ENCODE data around the gene ZNF385B. TPM values are rescaled to one million over a fixed set of nuclear protein-coding genes. Genes with fewer than 3 reads are reported as not detected.

The ZNF385B gene
- total and polyA plus RNA-seq, 9 of the 15 experiments (the other 6 are each of a cell fraction or from before 2014, with no cell fraction given): 0.50 TPM; not detected in 8

GRCh38 chr2:179787601-179788000, 73.8 kb downstream of the ZNF385B start:
- no peaks in the 10 kb centered on the region for H3K36me3 ChIP-seq (ENCODE audit: control insufficient read depth, insufficient read depth, low read length)
- POLR2A ChIA-PET: interaction anchor here (0.9 kb wide), 1 partner anchor 9 kb away, joined by 3 read pairs; no protein-coding TSS in a partner anchor
- TF ChIP-seq ESRRA (IDR thresholded peaks at IDR 0.05; ENCODE audit: borderline replicate concordance, low read depth): no peak
- no peak for TF ChIP-seq FOXK2 (conservative IDR thresholded peaks at IDR 0.05 in 1 of 2, IDR thresholded peaks at IDR 0.05 in 1 of 2; ENCODE audit: low read depth in 2 of 2)
- no peak for TF ChIP-seq BRF2 (IDR thresholded peaks at IDR 0.05; ENCODE audit: borderline replicate concordance, insufficient read depth, insufficient read length)
- TF ChIP-seq MEF2A (IDR thresholded peaks at IDR 0.05; ENCODE audit: control insufficient read depth, low read depth, low read length): peak; percentile 88
- TF ChIP-seq ZNF644 (tag; IDR thresholded peaks at IDR 0.05; ENCODE audit: low read depth): no peak
- TF ChIP-seq ILK (tag; IDR thresholded peaks at IDR 0.05; ENCODE audit: borderline replicate concordance, low read depth): no peak
- TF ChIP-seq TAF7 (tag; IDR thresholded peaks at IDR 0.05): no peak
- TF ChIP-seq ARID3A (IDR thresholded peaks at IDR 0.05; ENCODE audit: borderline replicate concordance, low read depth, low read length): no peak
- TF ChIP-seq FOXP1 (CRISPR knock-in tag; IDR thresholded peaks at IDR 0.05): no peak
- peak; percentile 57; the same call in 1 of the 2 replicates for TF ChIP-seq NCOA1 (IDR thresholded peaks at IDR 0.05; ENCODE audit: low read depth)
- no peak for TF ChIP-seq SRSF1 (IDR thresholded peaks at IDR 0.05; ENCODE audit: low read depth, low read length)
- TF ChIP-seq ZNF655 (CRISPR knock-in tag; IDR thresholded peaks at IDR 0.05): no peak
- TF ChIP-seq ZNF23 (CRISPR knock-in tag; IDR thresholded peaks at IDR 0.05): no peak
- TF ChIP-seq SUPT5H (IDR thresholded peaks at IDR 0.05): no peak
- no peak for TF ChIP-seq HNRNPK (IDR thresholded peaks at IDR 0.05; ENCODE audit: low read depth, low read length, poor library complexity, severe bottlenecking)
- TF ChIP-seq LEF1 (IDR thresholded peaks at IDR 0.05): peak; percentile 64
- no peak for TF ChIP-seq NR2F6 (CRISPR knock-in tag; IDR thresholded peaks at IDR 0.05)
- peak; percentile 54 for TF ChIP-seq CEBPB (tag; IDR thresholded peaks at IDR 0.05)
- no peak for TF ChIP-seq ZNF3 (CRISPR knock-in tag; IDR thresholded peaks at IDR 0.05)
- no peak for TF ChIP-seq SAFB2 (IDR thresholded peaks at IDR 0.05; ENCODE audit: borderline replicate concordance, low read depth, low read length, severe bottlenecking)
- no peak for TF ChIP-seq ZNF143 (CRISPR knock-in tag; IDR thresholded peaks at IDR 0.05)

More at GRCh38 chr2:179787601-179788000, 73.8 kb downstream of the ZNF385B start:
- FAIRE-seq: peak; percentile 89
- peak; percentile 92 for ATAC-seq
- Histone ChIP-seq H3K79me2 (ENCODE audit: control insufficient read depth, insufficient read depth, low read length) (no peaks in the 10 kb centered on the region), H3K9me3 (replicated peaks; ENCODE audit: control insufficient read depth, insufficient read depth, low read depth, low read length) (no peaks in the 10 kb centered on the region; the same call in 1 of the 2 replicates), H3K4me3 (no peak overlapping the region), H3K27ac (ENCODE audit: extremely low read depth, low read depth, low read length) (peak overlapping the region; percentile 35), H3K9ac (ENCODE audit: insufficient read depth in 1 of 2, low read depth in 2 of 2, low read length in 2 of 2) (no peak overlapping the region), H4K20me1 (replicated peaks; ENCODE audit: control insufficient read depth, insufficient read depth, low read length) (no peaks in the 10 kb centered on the region), H3K4me1 (replicated peaks in 1 of 2; ENCODE audit: control insufficient read depth in 2 of 2, insufficient read depth in 2 of 2, low read length in 2 of 2) (peaks cover 0 to 4% of the 10 kb centered on the region in 2 experiments; a peak in 2 of 5 replicates), H3K9me1 (ENCODE audit: control insufficient read depth, insufficient read depth, low read length) (no peaks in the 10 kb centered on the region), H3K27me3 (ENCODE audit: control insufficient read depth in 2 of 2, insufficient read depth in 2 of 2, low read length in 2 of 2) (no peaks in the 10 kb centered on the region), H2AFZ (ENCODE audit: low read depth, low read length) (0 out of 2 replicates have a peak overlapping the region, but pooled peaks have one; percentile 34), H3K4me2 (ENCODE audit: insufficient read depth, low read length) (peak overlapping the region; percentile 3; the same call in 1 of the 2 replicates)
- 0% methylated on average over 2 of the region's 2 CpGs for WGBS (ENCODE audit: insufficient coverage, low coverage, missing lambda C conversion rate)
- in situ Hi-C loops (cut with MboI) (no loop called here), intact Hi-C loops (cut with micrococcal nuclease) (no loop called here)
- no TSS peak for BruUV-seq (replicated peaks)
- CTCF ChIA-PET (ENCODE audit: low intra/inter-chr PET ratio): no interaction called here
- DNase-seq (ENCODE audit: extremely low read depth in 1 of 4, low spot score in 3 of 4): peak; percentile 35 to 85 (median 59)
